ENCODE results near the gene CTNS.

DNA sequence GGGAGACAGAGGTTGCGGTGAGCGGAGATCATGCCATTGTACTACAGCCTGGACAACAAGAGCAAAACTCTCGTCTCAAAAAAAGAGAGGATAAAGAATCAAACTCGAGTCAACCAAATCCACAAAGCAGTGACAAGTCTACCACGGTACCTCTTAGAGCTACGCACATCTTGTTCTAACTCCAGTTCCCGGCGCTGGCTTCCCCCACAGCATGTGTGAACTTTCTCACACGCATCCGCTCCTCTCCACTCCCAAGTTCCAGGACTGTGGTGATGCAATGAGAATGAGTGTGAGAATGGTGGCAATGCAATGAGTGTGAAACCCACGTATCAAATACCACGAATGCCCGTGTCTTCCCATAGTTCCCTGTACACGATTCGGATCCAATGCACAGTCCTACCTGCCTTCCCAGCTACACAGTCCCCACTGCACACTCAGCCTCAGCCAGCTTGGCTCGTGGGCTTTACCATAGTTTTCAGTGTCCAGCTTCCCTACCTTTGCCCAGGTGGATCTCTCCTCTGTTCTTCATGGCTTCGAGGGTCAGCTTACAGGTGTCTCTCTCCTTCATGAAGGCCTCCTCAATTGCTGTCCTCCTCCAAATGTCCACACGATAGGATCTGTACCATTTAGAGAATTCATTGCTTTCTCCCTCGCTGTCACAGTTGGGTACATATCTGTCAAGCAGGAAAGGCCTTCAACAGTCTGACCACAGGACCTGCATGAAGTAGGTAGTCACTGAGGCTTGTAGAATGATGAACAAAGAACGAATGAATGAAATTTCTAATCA, 68.6 kb downstream of the CTNS start:
- TF ChIP-seq, protein P1, sequence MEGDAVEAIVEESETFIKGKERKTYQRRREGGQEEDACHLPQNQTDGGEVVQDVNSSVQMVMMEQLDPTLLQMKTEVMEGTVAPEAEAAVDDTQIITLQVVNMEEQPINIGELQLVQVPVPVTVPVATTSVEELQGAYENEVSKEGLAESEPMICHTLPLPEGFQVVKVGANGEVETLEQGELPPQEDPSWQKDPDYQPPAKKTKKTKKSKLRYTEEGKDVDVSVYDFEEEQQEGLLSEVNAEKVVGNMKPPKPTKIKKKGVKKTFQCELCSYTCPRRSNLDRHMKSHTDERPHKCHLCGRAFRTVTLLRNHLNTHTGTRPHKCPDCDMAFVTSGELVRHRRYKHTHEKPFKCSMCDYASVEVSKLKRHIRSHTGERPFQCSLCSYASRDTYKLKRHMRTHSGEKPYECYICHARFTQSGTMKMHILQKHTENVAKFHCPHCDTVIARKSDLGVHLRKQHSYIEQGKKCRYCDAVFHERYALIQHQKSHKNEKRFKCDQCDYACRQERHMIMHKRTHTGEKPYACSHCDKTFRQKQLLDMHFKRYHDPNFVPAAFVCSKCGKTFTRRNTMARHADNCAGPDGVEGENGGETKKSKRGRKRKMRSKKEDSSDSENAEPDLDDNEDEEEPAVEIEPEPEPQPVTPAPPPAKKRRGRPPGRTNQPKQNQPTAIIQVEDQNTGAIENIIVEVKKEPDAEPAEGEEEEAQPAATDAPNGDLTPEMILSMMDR (IDR thresholded peaks at IDR 0.05; ENCODE audit: poor library complexity): no peak
- TF ChIP-seq EZH2 (IDR thresholded peaks at IDR 0.05; ENCODE audit: borderline replicate concordance): no peak
